ENCODE measurements around the gene QSOX2.

QSOX2 gene

DNA sequence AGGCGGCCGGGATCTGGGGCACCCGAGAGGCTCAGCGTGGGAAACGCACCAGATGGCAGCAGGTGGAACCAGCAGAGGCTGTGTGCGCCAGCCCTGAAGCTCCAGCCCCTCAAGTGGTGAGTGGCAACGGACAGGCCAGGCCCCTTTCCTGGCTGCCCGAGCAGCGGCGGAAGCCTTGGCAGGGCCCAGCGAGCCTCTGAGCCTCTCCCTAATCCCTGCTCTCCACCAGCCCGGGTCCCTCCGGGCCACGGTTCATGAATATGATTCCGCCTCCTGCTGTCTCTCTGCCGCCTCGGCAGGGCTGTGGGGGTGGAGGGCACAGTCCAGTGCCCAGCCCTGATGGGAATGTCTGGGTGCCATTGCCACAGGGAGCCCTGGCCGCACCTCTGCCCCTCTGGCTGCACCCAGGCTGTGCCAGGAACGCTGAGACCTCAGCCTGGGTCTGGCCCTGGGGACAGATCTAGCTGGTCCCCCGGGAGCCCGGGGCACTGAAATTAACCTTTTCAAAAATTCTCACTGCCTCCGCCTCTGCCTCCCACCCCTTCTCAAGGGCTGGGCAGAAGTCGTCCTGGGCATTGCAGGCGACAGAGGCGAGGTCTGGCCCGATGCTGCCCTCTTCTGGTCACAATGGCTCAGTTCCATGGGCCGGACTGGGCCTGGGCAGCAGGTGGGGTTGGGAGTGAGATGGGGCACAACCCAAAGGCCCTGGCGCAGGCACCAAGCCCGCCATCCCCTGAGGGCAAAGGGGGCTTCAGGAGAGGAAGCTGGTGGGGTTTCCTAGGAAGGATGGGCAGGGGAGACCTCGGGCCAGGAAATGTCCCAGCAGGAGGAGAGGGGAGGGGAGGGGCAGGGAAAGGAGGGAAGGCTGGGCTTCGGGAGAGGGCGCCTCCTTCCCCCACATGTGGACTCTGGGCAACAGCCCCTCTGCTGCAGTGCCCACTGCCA, 38.0 kb upstream of the QSOX2 start:
- H3K9me3 ChIP-seq (replicated peaks; ENCODE audit: insufficient read depth, low read length) = no peaks in the 10 kb centered on the region
- H3K4me1 ChIP-seq (ENCODE audit: low read length) = peaks cover 3% of the 10 kb centered on the region; the same call in 1 of the 2 replicates
- no peaks in the 10 kb centered on the region for H3K79me2 ChIP-seq (ENCODE audit: low read length)
- H3K9me2 ChIP-seq (replicated peaks; ENCODE audit: insufficient read depth, low read length) = no peaks in the 10 kb centered on the region
- H3K9ac ChIP-seq (ENCODE audit: low read length) = peak overlapping the region; percentile 7; the same call in 1 of the 2 replicates
- peak overlapping the region; percentile 82 for H2AFZ ChIP-seq (ENCODE audit: low read length)
- no peaks in the 10 kb centered on the region for H3K36me3 ChIP-seq (replicated peaks; ENCODE audit: insufficient read depth, low read length)
- H3K4me3 ChIP-seq (ENCODE audit: low read length) = peak overlapping the region; percentile 61
- peak overlapping the region; percentile 91 for H3K4me2 ChIP-seq (ENCODE audit: low read depth, low read length)
- DNase-seq = peak; percentile 68
- TF ChIP-seq CTCF (IDR thresholded peaks at IDR 0.05; ENCODE audit: low read length) (peak; percentile 84), EZH2 (optimal IDR thresholded peaks at IDR 0.05; ENCODE audit: low read depth, low read length) (no peak)
- H3K27me3 ChIP-seq (replicated peaks; ENCODE audit: insufficient read depth, low read length) = peaks cover 93% of the 10 kb centered on the region
- no peaks in the 10 kb centered on the region for H3F3A ChIP-seq (ENCODE audit: insufficient read depth, low read length)
- no peak overlapping the region for H3K27ac ChIP-seq (ENCODE audit: low read length)
- H4K20me1 ChIP-seq (ENCODE audit: insufficient read depth, low read length) = no peaks in the 10 kb centered on the region

DNA sequence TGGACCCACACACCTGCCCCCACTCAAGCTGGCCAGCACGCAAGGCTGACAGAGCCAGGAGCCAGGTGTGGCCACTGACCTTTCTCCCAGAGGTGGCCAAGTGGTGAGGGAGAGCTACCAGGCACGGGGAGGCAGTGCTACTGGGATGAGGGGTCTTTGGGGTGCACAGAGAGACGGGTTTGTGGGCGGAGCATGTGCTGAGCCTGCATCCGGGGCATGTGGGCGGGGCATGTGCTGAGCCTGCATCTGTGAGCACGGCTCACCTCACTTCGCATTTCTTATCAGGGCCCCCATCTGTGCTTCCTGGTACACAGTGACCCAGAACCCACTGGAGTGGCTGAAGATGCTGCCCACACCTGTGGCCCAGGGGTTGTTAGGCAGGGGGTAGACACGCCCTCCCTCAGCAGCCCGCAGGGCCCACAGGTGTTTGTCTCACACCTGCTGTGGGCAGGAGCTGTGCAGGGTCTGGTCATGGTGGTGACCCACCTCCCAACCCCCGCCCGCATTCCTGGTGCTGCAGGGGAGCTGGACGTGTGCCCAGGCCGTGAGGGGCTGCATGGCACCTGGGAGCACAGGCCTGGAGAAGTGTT, 36.8 kb upstream of the QSOX2 start:
- no peak overlapping the region for H3K4me3 ChIP-seq (ENCODE audit: low read length)
- TF ChIP-seq EZH2phosphoT487 (IDR thresholded peaks at IDR 0.05; ENCODE audit: low read length) (no peak), EZH2 (optimal IDR thresholded peaks at IDR 0.05; ENCODE audit: low read depth, low read length) (no peak), CTCF (IDR thresholded peaks at IDR 0.05; ENCODE audit: low read length) (no peak)
- H3K9me3 ChIP-seq (replicated peaks; ENCODE audit: insufficient read depth, low read length) = no peaks in the 10 kb centered on the region
- H3F3A ChIP-seq (ENCODE audit: insufficient read depth, low read length) = no peaks in the 10 kb centered on the region
- DNase-seq = no peak
- H3K27me3 ChIP-seq (replicated peaks; ENCODE audit: insufficient read depth, low read length) = peaks cover 93% of the 10 kb centered on the region
- peak overlapping the region; percentile 91; the same call in 1 of the 2 replicates for H3K4me2 ChIP-seq (ENCODE audit: low read depth, low read length)
- H4K20me1 ChIP-seq (ENCODE audit: insufficient read depth, low read length) = no peaks in the 10 kb centered on the region
- no peaks in the 10 kb centered on the region for H3K79me2 ChIP-seq (ENCODE audit: low read length)
- no peak overlapping the region for H3K9ac ChIP-seq (ENCODE audit: low read length)
- H3K27ac ChIP-seq (ENCODE audit: low read length) = no peak overlapping the region
- no peaks in the 10 kb centered on the region for H3K36me3 ChIP-seq (replicated peaks; ENCODE audit: insufficient read depth, low read length)
- no peaks in the 10 kb centered on the region for H3K9me2 ChIP-seq (replicated peaks; ENCODE audit: insufficient read depth, low read length)
- peaks cover 3% of the 10 kb centered on the region; the same call in 1 of the 2 replicates for H3K4me1 ChIP-seq (ENCODE audit: low read length)
- no peak overlapping the region for H2AFZ ChIP-seq (ENCODE audit: low read length)

DNA sequence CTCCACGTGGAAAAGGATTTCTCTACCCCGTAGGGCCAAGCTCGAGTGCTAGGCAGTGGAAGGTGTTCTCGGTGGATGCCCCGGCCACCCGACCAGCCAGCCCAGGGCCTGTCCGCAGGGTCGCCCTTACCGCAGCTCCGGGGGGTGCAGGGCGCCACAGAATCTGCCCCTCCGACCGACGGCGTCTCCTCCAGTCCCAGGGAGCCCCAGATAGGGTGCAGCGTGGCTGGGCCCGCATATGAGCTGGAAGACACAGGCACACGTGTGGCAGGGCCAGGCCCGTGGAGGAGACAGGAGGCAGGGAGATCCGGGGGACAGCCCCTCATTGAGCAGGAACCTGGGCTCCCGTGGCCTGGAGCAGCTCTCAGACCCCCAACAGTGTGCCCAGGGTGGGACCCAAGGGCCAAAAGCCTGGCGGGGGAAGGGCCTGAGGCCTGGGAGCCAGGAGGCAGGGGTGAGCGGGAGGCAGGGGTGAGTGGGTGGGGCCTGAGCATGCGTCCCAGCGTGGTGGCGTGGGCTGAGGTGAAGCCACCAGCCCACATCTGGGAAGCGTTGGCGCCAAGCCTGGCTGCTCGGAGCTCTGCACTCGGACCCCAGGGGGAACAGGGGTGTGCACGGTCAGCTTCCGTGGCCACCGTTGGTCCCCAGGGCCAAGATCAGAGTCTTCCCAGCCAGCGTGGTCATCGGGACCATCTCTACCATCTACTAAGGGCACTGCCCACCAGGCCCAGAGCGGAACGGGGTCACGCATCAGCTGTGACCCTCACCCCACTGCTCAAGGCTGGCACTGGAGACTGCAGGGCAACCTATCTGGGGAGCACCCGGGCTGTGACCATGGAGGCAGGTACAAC, 36.0 kb upstream of the QSOX2 start:
- Histone ChIP-seq H3K79me2 (ENCODE audit: low read length) (no peaks in the 10 kb centered on the region), H4K20me1 (ENCODE audit: insufficient read depth, low read length) (no peaks in the 10 kb centered on the region), H3K9me3 (replicated peaks; ENCODE audit: insufficient read depth, low read length) (no peaks in the 10 kb centered on the region), H3K27me3 (replicated peaks; ENCODE audit: insufficient read depth, low read length) (peaks cover 89% of the 10 kb centered on the region), H3K9ac (ENCODE audit: low read length) (no peak overlapping the region), H3F3A (ENCODE audit: insufficient read depth, low read length) (no peaks in the 10 kb centered on the region), H3K27ac (ENCODE audit: low read length) (no peak overlapping the region), H3K4me2 (ENCODE audit: low read depth, low read length) (no peak overlapping the region), H3K36me3 (replicated peaks; ENCODE audit: insufficient read depth, low read length) (no peaks in the 10 kb centered on the region), H2AFZ (ENCODE audit: low read length) (no peak overlapping the region), H3K4me1 (ENCODE audit: low read length) (peaks cover 3% of the 10 kb centered on the region; the same call in 1 of the 2 replicates), H3K4me3 (ENCODE audit: low read length) (no peak overlapping the region), H3K9me2 (replicated peaks; ENCODE audit: insufficient read depth, low read length) (no peaks in the 10 kb centered on the region)
- DNase-seq = no peak
- TF ChIP-seq EZH2phosphoT487 (IDR thresholded peaks at IDR 0.05; ENCODE audit: low read length) (no peak), EZH2 (optimal IDR thresholded peaks at IDR 0.05; ENCODE audit: low read depth, low read length) (no peak), CTCF (IDR thresholded peaks at IDR 0.05; ENCODE audit: low read length) (no peak)
